ENCODE measurements around the gene SLC25A44. TPM values are rescaled to one million over a fixed set of nuclear protein-coding genes. Genes with fewer than 3 reads are reported as not detected.

SLC25A44 gene
- total RNA-seq, 1 donor from 2014 or later, result 13.5 TPM

DNA sequence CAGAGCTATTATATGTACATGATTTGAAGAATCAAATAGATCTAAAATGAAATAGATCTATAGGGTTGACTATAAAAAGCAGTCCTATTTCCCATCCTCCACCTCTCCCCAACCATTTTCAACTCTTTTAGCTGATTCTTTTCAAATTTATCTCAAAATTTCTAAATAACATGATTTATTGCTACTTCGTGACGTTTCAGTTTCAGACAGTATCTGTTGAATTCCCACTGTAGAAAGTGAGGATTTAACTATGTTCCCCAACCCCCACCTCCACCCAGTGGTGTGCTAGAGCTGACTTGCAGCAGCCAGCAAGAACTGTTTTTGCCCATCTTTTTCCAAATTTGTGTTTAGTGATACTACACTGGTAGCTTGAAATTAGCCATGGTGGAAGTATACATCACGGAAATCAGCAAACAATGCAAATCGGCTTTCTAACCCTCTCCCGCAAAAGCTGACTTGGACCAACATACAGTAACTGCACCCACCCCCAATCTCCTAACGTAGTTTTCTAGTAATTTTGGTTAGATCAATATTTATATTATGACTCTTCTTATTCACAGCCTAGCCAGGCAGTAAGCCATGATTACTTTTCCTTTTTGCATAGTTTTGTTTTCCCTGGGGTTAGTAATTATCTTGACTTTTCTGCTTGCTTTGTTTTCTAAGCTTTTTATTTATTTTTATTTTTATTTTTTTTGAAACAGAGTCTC is 29.6 kb upstream of the SLC25A44 start:
- Histone ChIP-seq H3K4me1 (peaks cover 0 to 7% of the 10 kb centered on the region in 2 donors), H3K27ac (no peak overlapping the region), H3K9me3 (no peaks in the 10 kb centered on the region), H3K27me3 (no peaks in the 10 kb centered on the region), H3K4me3 (no peak overlapping the region), H3K36me3 (no peaks in the 10 kb centered on the region)
- TF ChIP-seq, protein P1, sequence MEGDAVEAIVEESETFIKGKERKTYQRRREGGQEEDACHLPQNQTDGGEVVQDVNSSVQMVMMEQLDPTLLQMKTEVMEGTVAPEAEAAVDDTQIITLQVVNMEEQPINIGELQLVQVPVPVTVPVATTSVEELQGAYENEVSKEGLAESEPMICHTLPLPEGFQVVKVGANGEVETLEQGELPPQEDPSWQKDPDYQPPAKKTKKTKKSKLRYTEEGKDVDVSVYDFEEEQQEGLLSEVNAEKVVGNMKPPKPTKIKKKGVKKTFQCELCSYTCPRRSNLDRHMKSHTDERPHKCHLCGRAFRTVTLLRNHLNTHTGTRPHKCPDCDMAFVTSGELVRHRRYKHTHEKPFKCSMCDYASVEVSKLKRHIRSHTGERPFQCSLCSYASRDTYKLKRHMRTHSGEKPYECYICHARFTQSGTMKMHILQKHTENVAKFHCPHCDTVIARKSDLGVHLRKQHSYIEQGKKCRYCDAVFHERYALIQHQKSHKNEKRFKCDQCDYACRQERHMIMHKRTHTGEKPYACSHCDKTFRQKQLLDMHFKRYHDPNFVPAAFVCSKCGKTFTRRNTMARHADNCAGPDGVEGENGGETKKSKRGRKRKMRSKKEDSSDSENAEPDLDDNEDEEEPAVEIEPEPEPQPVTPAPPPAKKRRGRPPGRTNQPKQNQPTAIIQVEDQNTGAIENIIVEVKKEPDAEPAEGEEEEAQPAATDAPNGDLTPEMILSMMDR (IDR thresholded peaks at IDR 0.05), result no peak
- intact Hi-C loops (cut with DNase I), result no loop called here
- no peak for DNase-seq (ENCODE audit: low spot score in 2 of 2)

DNA sequence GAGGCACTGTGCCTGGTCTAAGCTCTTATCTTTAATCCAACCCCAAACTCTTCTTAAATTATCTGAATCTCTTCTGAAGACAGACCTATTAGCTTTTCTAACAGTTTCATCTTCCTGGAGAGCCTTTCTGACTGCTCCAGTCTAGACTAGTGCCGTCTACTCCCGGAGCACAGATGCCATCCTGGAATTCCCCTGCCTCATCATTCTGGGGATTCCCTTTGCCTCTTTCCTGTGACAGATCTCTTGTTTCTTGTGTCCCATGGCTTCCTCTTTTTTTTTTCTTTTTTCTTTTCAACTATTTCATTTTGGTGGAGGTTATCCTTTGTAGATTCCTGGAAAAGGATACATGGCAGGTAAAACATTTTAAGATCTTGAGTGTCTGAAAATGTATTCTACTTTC is 28.8 kb upstream of the SLC25A44 start:
- peaks cover 0 to 7% of the 10 kb centered on the region in 2 donors for H3K4me1 ChIP-seq
- H3K27me3 ChIP-seq, result no peaks in the 10 kb centered on the region
- H3K9me3 ChIP-seq, result no peaks in the 10 kb centered on the region
- no peak for DNase-seq (ENCODE audit: low spot score in 2 of 2)
- H3K27ac ChIP-seq, result no peak overlapping the region
- no peak overlapping the region for H3K4me3 ChIP-seq
- TF ChIP-seq, protein P1 (IDR thresholded peaks at IDR 0.05), result no peak
- H3K36me3 ChIP-seq, result no peaks in the 10 kb centered on the region
- intact Hi-C loops (cut with DNase I), result no loop called here

DNA sequence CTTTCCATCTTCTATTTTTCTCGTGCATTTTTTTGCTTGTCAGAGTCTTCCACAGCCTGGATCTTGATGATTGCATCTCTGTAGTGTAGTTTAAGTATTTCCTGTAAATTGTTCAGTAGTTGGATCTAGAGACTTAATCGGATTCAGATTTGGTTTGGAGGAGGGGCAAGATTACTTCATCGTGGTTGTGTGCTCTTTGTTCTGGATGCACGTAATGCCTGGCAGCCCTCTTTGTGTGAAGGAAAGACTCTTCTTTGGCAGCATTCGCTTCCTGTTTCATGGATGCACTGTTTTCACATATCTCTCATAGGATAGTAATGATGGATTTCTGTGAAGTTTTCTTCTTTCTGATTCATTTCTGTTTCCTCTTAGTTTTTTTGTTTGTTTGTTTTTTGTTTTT is 26.4 kb upstream of the SLC25A44 start:
- Histone ChIP-seq H3K27me3 (no peaks in the 10 kb centered on the region), H3K9me3 (no peaks in the 10 kb centered on the region), H3K4me1 (no peaks in the 10 kb centered on the region), H3K4me3 (no peak overlapping the region), H3K27ac (no peak overlapping the region), H3K36me3 (no peaks in the 10 kb centered on the region)
- no peak for DNase-seq (ENCODE audit: low spot score in 2 of 2)
- intact Hi-C loops (cut with DNase I), result no loop called here
- TF ChIP-seq, protein P1 (IDR thresholded peaks at IDR 0.05), result no peak

DNA sequence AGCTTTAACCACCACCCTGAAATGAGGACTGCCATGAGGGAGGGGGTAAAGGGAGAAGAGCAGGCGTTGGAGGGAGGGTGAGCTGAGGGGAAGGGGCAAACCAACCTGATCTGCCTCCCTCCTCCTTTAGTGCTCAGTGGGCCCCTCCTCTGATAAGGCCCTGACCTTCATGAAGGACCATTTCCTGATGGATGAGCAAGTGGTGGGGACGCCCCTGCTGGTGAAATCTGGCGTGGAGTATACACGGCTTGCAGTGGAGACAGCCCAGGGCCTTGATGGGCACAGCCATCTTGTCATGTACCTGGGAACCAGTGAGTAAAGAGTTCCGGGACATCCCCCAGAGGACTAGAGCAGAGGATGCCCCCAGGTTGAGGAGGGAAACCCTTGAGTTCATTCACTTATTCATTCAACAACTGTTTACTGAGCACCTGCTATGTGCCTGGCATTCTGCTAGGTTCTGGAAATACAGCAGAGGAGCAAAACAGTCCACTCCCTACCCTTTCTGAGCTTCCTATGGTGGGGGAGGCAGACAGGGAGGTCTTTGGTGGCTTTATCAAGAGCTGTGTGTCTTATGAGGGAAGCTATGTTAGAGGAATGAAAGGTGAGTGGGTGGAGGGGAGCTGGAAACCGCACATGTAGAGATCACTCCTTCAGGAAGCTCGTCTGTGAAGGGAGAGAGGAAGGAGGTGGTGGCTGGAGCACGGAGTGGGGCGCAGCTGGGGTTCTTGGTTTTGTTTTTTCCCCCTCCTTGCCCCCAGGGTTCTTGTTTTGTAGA is 21.0 kb upstream of the SLC25A44 start:
- H3K27ac ChIP-seq, result no peak overlapping the region
- H3K4me1 ChIP-seq, result no peaks in the 10 kb centered on the region
- no peaks in the 10 kb centered on the region for H3K27me3 ChIP-seq
- no peaks in the 10 kb centered on the region for H3K9me3 ChIP-seq
- H3K4me3 ChIP-seq, result no peak overlapping the region
- intact Hi-C loops (cut with DNase I), result no loop called here
- no peak for DNase-seq (ENCODE audit: low spot score in 2 of 2)
- no peaks in the 10 kb centered on the region for H3K36me3 ChIP-seq
- TF ChIP-seq, protein P1 (IDR thresholded peaks at IDR 0.05), result no peak

DNA sequence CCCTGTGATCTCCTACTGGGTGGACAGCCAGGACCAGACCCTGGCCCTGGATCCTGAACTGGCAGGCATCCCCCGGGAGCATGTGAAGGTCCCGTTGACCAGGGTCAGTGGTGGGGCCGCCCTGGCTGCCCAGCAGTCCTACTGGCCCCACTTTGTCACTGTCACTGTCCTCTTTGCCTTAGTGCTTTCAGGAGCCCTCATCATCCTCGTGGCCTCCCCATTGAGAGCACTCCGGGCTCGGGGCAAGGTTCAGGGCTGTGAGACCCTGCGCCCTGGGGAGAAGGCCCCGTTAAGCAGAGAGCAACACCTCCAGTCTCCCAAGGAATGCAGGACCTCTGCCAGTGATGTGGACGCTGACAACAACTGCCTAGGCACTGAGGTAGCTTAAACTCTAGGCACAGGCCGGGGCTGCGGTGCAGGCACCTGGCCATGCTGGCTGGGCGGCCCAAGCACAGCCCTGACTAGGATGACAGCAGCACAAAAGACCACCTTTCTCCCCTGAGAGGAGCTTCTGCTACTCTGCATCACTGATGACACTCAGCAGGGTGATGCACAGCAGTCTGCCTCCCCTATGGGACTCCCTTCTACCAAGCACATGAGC is 17.2 kb upstream of the SLC25A44 start:
- intact Hi-C loops (cut with DNase I), result no loop called here
- Histone ChIP-seq H3K27me3 (no peaks in the 10 kb centered on the region), H3K27ac (no peak overlapping the region), H3K4me1 (no peaks in the 10 kb centered on the region), H3K4me3 (no peak overlapping the region), H3K36me3 (no peaks in the 10 kb centered on the region), H3K9me3 (no peaks in the 10 kb centered on the region)
- TF ChIP-seq, protein P1 (IDR thresholded peaks at IDR 0.05), result no peak
- DNase-seq (ENCODE audit: low spot score in 2 of 2), result no peak
